Measurements from ENCODE around the gene PRPH. TPM values are rescaled to one million over a fixed set of nuclear protein-coding genes. Genes with fewer than 3 reads are reported as not detected.

Gene PRPH
- total and polyA plus RNA-seq, 2 of the 8 experiments (the other 6 are each of a cell fraction or from before 2014, with no cell fraction given) = 0.79 to 1.4 TPM

DNA sequence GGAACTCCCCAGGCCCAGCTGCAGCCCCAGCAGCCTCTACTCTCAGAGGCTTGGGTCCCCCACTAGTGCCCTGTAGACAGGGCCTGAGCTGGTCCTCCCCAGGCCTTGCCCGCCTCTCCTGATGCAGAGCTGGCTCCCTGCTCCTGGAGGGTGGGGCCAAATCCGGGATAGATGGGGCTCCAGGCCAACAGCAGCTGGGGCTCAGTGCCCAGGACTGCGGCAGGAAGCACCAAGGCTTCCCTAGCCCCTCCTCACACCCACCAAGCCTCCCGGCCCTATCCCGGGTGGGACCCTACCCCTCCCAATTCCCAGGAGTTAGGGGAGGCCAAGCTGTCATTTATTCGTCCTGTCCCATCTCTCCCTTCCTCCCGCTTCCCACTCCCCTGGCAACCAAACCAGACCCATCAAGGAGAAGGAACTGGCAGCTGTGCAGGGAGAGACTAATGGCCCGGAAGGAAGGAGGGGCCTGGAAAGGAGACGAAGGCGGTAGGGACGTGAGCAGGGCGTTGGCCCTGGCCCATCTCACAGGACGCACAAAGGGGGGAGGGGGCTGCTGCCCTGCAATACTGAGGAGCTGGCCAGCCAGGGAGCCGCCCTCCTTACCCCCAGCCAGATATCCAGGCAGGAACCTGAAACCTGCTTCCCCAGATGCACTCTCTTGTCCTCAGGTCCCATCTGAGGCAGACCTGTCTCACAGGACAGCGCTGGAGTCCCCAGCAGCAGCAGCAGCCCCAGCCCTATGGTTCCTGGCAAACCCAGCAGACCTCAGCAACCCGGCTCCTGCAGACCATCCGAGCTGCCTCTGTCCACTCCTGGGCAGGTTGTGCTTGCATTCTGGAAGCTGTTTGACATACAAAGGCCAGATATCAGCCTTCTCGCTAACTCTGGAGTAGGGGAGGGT lies 1.6 kb upstream of the PRPH start:
- Histone ChIP-seq H4K20me1 (replicated peaks in 1 of 2; ENCODE audit: control insufficient read depth in 1 of 2, insufficient read depth in 2 of 2, low read length in 2 of 2) (peaks cover 2 to 19% of the 10 kb centered on the region in 2 experiments), H4K8ac (ENCODE audit: extremely low read depth, insufficient read depth, low read length) (no peak overlapping the region; the same call in 1 of the 2 replicates), H3K4me3 (ENCODE audit: extremely low read depth in 1 of 4, insufficient read depth in 2 of 4, low read depth in 3 of 4, low read length in 4 of 4) (peak overlapping the region in 2 of 4 experiments; percentile 14 to 39; a peak in 3 of 8 replicates), H2BK12ac (ENCODE audit: low read depth, low read length) (0 out of 2 replicates have a peak overlapping the region, but pooled peaks have one; percentile 12), H2BK120ac (replicated peaks; ENCODE audit: low read depth, low read length) (no peak overlapping the region), H3K27ac (ENCODE audit: low read depth, low read length) (no peak overlapping the region), H3K27me3 (replicated peaks in 1 of 4; ENCODE audit: control insufficient read depth in 3 of 4, extremely low read depth in 1 of 4, insufficient read depth in 3 of 4, low read length in 3 of 4) (peaks cover 47 to 65% (median 63%) of the 10 kb centered on the region in 4 experiments), H3K14ac (ENCODE audit: insufficient read length) (no peak overlapping the region), H3K23me2 (ENCODE audit: low read depth, low read length) (peaks cover 11% of the 10 kb centered on the region; the same call in 1 of the 2 replicates), H4K5ac (ENCODE audit: insufficient read length, low read depth, low read length) (no peak overlapping the region), H3K79me2 (ENCODE audit: control insufficient read depth in 1 of 2, insufficient read depth in 2 of 2, low read length in 2 of 2) (no peaks in the 10 kb centered on the region), H2AK5ac (ENCODE audit: low read depth, low read length) (no peak overlapping the region), H3K56ac (replicated peaks; ENCODE audit: insufficient read length, low read depth, low read length) (no peak overlapping the region), H3K4ac (replicated peaks; ENCODE audit: insufficient read length, low read depth, low read length) (no peak overlapping the region), H4K91ac (replicated peaks; ENCODE audit: insufficient read length, low read length) (no peak overlapping the region), H3K9ac (replicated peaks in 1 of 4; ENCODE audit: extremely low read depth in 1 of 4, low read depth in 3 of 4, low read length in 3 of 4) (no peak overlapping the region), H3K4me1 (replicated peaks in 1 of 4; ENCODE audit: control insufficient read depth in 3 of 4, insufficient read depth in 4 of 4, low read length in 3 of 4) (peaks cover 0 to 36% (median 17%) of the 10 kb centered on the region in 4 experiments; a peak in 6 of 7 replicates), H3K18ac (ENCODE audit: extremely low read depth, low read length) (no peak overlapping the region; the same call in 1 of the 2 replicates), H3K79me1 (ENCODE audit: low read depth, low read length) (no peaks in the 10 kb centered on the region), H3K36me3 (ENCODE audit: control insufficient read depth in 2 of 4, insufficient read depth in 4 of 4, low read length in 3 of 4) (no peaks in the 10 kb centered on the region), H2AFZ (ENCODE audit: low read length) (0 out of 2 replicates have a peak overlapping the region, but pooled peaks have one; percentile 7), H3K4me2 (ENCODE audit: insufficient read depth in 1 of 2, low read depth in 2 of 2, low read length in 2 of 2) (peak overlapping the region; percentile 62 to 65), H2BK15ac (ENCODE audit: low read length) (peak overlapping the region; percentile 72; the same call in 1 of the 2 replicates), H2BK5ac (ENCODE audit: low read depth, low read length) (no peak overlapping the region), H3K9me3 (ENCODE audit: insufficient read depth in 2 of 2, low read depth in 1 of 2, low read length in 1 of 2) (no peaks in the 10 kb centered on the region), H3K23ac (ENCODE audit: insufficient read length) (no peak overlapping the region), H2BK20ac (ENCODE audit: low read length) (no peak overlapping the region)
- ChIA-PET CTCF (ENCODE audit: partially characterized antibody) (interaction anchor here (0.9 to 14.4 kb wide), 16 partner anchors 11 to 359 kb away, joined by 3 to 276 read pairs (median 5); partner anchors contain the start of genes C1QL4, DNAJC22 and TROAP), POLR2A (ENCODE audit: partially characterized antibody) (interaction anchor here (0.6 to 5.0 kb wide), 14 partner anchors 19 to 205 kb away, joined by 3 to 48 read pairs (median 5); partner anchors contain the start of genes C1QL4, DNAJC22, TROAP and TUBA1B)
- TF ChIP-seq, protein P1, sequence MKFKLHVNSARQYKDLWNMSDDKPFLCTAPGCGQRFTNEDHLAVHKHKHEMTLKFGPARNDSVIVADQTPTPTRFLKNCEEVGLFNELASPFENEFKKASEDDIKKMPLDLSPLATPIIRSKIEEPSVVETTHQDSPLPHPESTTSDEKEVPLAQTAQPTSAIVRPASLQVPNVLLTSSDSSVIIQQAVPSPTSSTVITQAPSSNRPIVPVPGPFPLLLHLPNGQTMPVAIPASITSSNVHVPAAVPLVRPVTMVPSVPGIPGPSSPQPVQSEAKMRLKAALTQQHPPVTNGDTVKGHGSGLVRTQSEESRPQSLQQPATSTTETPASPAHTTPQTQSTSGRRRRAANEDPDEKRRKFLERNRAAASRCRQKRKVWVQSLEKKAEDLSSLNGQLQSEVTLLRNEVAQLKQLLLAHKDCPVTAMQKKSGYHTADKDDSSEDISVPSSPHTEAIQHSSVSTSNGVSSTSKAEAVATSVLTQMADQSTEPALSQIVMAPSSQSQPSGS (IDR thresholded peaks at IDR 0.05; ENCODE audit: low read length) = no peak
- TF ChIP-seq HDAC2 (IDR thresholded peaks at IDR 0.05; ENCODE audit: borderline replicate concordance in 1 of 2, low read depth in 2 of 2, low read length in 2 of 2) (no peak), GABPA (IDR thresholded peaks at IDR 0.05; ENCODE audit: borderline replicate concordance, insufficient read depth, low read length) (0 out of 2 replicates have a peak, but pooled peaks have one; percentile 33), SIN3A (conservative IDR thresholded peaks at IDR 0.05 in 1 of 2, IDR thresholded peaks at IDR 0.05 in 1 of 2; ENCODE audit: low read depth in 1 of 2, low read length in 2 of 2) (peak in 1 of 2 experiments; percentile 16; a peak in 1 of 4 replicates), NRF1 (IDR thresholded peaks at IDR 0.05; ENCODE audit: low read depth, low read length) (no peak)
- DNase-seq (ENCODE audit: low read depth in 1 of 2, low spot score in 2 of 2) = peak in 1 of 2 experiments; percentile 67
- WGBS, 2 experiments (ENCODE audit: extremely low coverage in 1 of 2, insufficient coverage in 1 of 2, insufficient read length in 1 of 2, insufficient replicate concordance in 2 of 2, low coverage in 1 of 2, low lambda C conversion rate in 2 of 2, missing lambda C conversion rate in 1 of 2) = 23% methylated on average over 15 of the region's 18 CpGs; no CpG with 5 or more reads in 1 of the 2 experiments
- FAIRE-seq = no peak

Data from H1 (cell line).